Measurements from ENCODE around the gene ARL4C. TPM values are rescaled to one million over a fixed set of nuclear protein-coding genes. Genes with fewer than 3 reads are reported as not detected.

The ARL4C gene
- total RNA-seq, 1 experiment from 2014 or later: 51.3 TPM

- POLR2A ChIA-PET (ENCODE audit: unreplicated experiment): no interaction called here
These were observed 52.0 kb downstream of the ARL4C start for GRCh38 chr2:234444893-234445292.

GRCh38 chr2:234444242-234444730, 52.6 kb downstream of the ARL4C start:
- H3F3A ChIP-seq (ENCODE audit: insufficient read depth, low read depth): no peaks in the 10 kb centered on the region
- H3K4me3 ChIP-seq: no peak overlapping the region
- no TSS peak for BruUV-seq (replicated peaks)
- no peak for TF ChIP-seq EZH2 (IDR thresholded peaks at IDR 0.05; ENCODE audit: low read depth)
- no peak for TF ChIP-seq CTCF (conservative IDR thresholded peaks at IDR 0.05)
- H3K27ac ChIP-seq: no peak overlapping the region
- no peaks in the 10 kb centered on the region for H4K20me1 ChIP-seq (ENCODE audit: insufficient read depth)
- peaks cover 7% of the 10 kb centered on the region for H3K4me1 ChIP-seq (replicated peaks; ENCODE audit: insufficient read depth)
- DNase-seq: no peak
- H3K79me2 ChIP-seq (ENCODE audit: low read depth): no peaks in the 10 kb centered on the region
- H3K36me3 ChIP-seq (ENCODE audit: low read depth): no peaks in the 10 kb centered on the region
- CTCF ChIA-PET: no interaction called here
- H3K9me2 ChIP-seq (ENCODE audit: insufficient read depth): no peaks in the 10 kb centered on the region
- no peaks in the 10 kb centered on the region for H3K9me3 ChIP-seq (ENCODE audit: insufficient read depth, low read depth)
- no peaks in the 10 kb centered on the region for H3K27me3 ChIP-seq (ENCODE audit: insufficient read depth, low read depth)
- H3K4me2 ChIP-seq: no peak overlapping the region
- no peak overlapping the region for H2AFZ ChIP-seq
- POLR2A ChIA-PET (ENCODE audit: unreplicated experiment): no interaction called here
- intact Hi-C loops (cut with micrococcal nuclease; ENCODE audit: unreplicated experiment): no loop called here

More at GRCh38 chr2:234444893-234445292, 52.0 kb downstream of the ARL4C start:
- Histone ChIP-seq H3K79me2 (ENCODE audit: low read depth) (no peaks in the 10 kb centered on the region), H2AFZ (no peak overlapping the region), H3K36me3 (ENCODE audit: low read depth) (no peaks in the 10 kb centered on the region), H3K27ac (no peak overlapping the region), H3K9me3 (ENCODE audit: insufficient read depth, low read depth) (no peaks in the 10 kb centered on the region), H3K27me3 (ENCODE audit: insufficient read depth, low read depth) (no peaks in the 10 kb centered on the region), H3K4me2 (no peak overlapping the region), H3K9me2 (ENCODE audit: insufficient read depth) (no peaks in the 10 kb centered on the region), H4K20me1 (ENCODE audit: insufficient read depth) (no peaks in the 10 kb centered on the region), H3F3A (ENCODE audit: insufficient read depth, low read depth) (no peaks in the 10 kb centered on the region), H3K4me3 (no peak overlapping the region), H3K4me1 (replicated peaks; ENCODE audit: insufficient read depth) (peaks cover 2% of the 10 kb centered on the region)
- CTCF ChIA-PET: no interaction called here
- TF ChIP-seq EZH2 (IDR thresholded peaks at IDR 0.05; ENCODE audit: low read depth) (no peak), CTCF (conservative IDR thresholded peaks at IDR 0.05) (no peak)
- DNase-seq: peak in 1 of 2 experiments; percentile 26
- BruUV-seq (replicated peaks): no TSS peak
- intact Hi-C loops (cut with micrococcal nuclease; ENCODE audit: unreplicated experiment): no loop called here
